Measurements from ENCODE around the gene SULT4A1.

SULT4A1 gene

GRCh38 chr22:43814264-43814663 lies 48.0 kb downstream of the SULT4A1 start:
- in situ Hi-C loops (cut with MboI; ENCODE audit: low sequenced_read_pairs) = no loop called here

- in situ Hi-C loops (cut with MboI; ENCODE audit: low sequenced_read_pairs) = no loop called here
Observed at GRCh38 chr22:43812890-43813289, 49.4 kb downstream of the SULT4A1 start.

DNA sequence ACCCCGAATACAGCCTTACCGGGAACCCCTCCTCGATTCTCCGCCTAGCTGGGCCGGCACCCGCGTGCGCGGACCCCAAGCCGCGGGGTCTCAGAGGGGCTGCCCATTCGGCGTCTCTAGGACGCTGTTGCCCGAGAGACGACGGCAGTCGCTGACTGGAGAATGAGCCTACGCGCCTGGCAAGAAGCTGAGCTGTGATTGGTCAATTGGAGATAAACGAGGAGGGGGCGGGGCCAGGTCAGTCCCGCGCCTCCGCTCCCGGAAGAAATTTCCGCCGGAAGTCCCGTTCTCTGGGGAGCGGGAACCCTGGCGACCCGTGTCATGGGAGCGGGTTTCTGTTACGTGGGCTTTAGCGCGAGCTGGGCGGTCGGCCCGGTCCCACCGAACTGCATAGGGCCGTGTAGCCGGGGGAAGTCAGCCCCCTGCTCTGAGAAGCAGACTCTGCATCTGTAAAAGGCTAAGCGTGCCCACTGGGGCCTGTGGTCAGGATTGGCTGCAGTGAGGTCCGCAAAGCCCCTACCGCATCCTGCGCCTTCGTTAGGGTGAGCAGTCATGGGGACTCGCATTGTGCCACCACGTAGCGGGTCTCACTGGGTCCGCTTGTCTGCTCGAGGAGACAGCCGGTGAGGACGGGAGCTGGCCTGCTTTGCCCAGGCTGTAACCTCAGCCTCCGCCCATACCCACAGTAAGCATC lies 50.0 kb downstream of the SULT4A1 start, which contains the start of gene EFCAB6:
TSS of gene EFCAB6 (minus strand) at position 157 of the 694 bp plus-strand sequence. CDS start 29,987 bp downstream, outside the sequence.
- in situ Hi-C loops (cut with MboI; ENCODE audit: low sequenced_read_pairs) = no loop called here

GRCh38 chr22:43811777-43812148 lies 50.5 kb downstream of the SULT4A1 start:
- in situ Hi-C loops (cut with MboI; ENCODE audit: low sequenced_read_pairs) = no loop called here

DNA sequence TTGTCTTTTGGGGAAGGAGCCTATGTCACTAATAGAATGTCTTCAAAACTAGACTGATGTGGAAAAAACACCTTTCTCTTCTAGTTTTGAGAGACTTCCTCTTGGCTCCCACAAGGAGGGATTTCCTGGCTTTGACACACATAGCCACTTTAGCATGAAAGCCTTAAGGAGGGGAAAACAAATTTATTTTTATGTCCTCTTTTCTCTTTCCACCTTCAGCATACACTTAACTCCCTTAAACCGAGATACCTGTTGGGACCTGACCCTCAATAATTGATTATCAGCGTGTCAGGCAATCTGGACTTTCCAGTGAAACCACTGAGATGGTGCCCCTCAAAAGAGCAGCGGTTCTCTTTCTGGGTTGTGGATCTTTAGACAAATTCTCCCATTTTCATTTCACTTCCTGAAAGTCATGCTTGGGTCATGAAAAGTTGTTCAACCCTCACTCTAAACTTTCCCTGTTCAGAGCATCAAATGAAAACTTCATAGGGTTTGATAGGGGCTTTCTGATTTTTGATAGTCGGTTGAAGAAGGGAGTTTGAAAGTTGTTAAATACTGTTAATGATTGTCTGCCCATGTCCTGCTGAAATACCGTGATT lies 59.3 kb downstream of the SULT4A1 start:
- in situ Hi-C loops (cut with MboI; ENCODE audit: low sequenced_read_pairs) = no loop called here

DNA sequence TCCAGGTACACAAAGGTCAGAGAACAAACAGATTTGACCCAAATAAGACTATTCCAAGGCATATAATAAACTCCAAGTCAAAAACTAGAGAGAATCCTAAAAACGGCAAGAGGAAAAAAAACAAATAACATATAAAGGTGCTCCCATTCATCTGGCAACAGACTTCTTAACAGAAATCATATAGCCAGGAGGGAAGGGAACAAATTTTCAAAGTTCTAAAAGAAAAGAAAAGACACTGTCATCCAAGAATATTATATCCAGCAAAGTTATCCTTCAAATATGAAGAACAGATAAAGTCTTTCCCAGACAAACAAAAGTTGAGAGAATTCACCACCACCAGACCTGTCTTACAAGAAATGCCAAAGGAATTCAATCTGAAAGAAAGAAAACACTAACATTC lies 61.3 kb downstream of the SULT4A1 start:
- in situ Hi-C loops (cut with MboI; ENCODE audit: low sequenced_read_pairs) = no loop called here

DNA sequence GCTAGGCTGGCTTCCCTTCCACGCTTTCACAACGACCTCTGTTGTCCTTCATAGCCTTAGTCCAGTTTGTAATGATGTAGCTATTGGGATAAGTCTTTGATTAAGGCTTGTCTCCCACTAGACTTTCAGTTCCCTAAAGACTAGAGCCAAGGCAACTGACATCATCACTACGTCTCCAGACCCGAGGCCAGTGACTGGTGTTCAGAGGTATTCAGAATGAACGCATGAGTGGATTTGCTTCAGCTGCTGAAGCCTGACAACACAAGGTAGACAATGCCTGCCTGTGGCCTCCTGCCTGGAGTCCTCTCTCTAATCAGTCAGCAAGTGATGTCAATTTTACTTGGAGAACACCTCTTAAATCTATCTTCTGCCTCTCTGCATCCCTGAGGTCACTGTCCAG lies 63.8 kb downstream of the SULT4A1 start:
- in situ Hi-C loops (cut with MboI; ENCODE audit: low sequenced_read_pairs) = no loop called here

DNA sequence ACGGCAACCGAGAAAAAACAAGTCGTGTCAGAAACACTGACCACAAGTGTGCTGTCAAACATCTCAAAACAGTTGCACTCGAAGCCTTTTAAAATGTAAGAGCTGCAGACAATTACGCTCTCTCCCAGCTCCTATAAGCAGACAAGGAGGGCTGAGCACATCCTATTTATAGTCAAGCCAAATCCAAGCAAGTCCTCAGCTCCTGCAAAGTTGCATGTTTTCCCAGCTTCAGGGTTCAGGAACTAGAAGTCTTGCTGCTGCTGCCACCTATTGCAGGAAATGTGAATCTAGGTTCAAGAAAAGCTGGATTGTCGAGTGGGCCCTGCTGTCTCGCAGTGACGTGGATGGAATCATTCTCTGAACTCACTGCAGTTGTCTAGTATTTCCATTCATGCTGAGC lies 65.7 kb downstream of the SULT4A1 start:
- in situ Hi-C loops (cut with MboI; ENCODE audit: low sequenced_read_pairs) = no loop called here

DNA sequence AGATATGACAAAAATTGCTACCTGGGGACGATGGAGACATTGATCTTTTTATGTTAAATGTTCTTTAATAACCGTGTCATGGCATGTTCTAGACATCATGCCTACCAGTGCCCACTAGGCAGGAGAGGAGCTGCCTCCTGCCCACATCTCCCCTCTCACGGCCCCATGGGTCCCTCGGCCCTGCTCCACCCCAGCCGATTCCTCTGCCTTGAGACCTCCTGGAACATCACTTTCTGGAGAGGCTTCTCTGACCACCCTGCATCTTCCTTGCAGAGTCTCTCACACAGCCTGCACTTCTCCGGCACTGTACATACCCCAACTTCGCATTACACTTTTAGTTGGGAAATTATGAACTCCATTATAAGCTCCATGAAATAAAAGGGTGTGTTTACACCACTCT lies 67.0 kb downstream of the SULT4A1 start:
- in situ Hi-C loops (cut with MboI; ENCODE audit: low sequenced_read_pairs) = no loop called here

GRCh38 chr22:43792905-43793304 lies 69.4 kb downstream of the SULT4A1 start:
- in situ Hi-C loops (cut with MboI; ENCODE audit: low sequenced_read_pairs) = no loop called here

DNA sequence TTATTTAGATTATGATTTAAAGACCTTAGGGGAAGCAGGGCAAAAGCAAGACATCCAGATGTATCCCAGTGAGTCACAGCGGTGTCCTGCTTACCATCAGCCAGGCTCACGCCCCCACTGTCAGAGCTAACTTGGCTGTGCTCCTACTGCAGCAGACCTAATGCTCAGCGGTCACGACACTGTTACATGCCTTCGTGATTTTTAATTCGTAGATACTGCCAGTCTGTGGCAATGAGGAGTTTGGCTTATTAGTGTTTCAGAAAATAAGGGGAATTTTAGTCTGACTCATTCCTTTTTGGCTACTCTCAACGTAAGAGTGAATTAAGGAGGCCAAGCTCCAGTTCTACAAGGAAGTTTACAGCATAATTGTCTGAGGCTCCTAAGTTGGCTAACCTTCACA lies 72.9 kb downstream of the SULT4A1 start:
- in situ Hi-C loops (cut with MboI; ENCODE audit: low sequenced_read_pairs) = no loop called here

- in situ Hi-C loops (cut with MboI; ENCODE audit: low sequenced_read_pairs) = no loop called here
Observed at GRCh38 chr22:43783777-43784176, 78.5 kb downstream of the SULT4A1 start.

- in situ Hi-C loops (cut with MboI; ENCODE audit: low sequenced_read_pairs) = no loop called here
Observed at GRCh38 chr22:43782448-43782847, 79.9 kb downstream of the SULT4A1 start.

DNA sequence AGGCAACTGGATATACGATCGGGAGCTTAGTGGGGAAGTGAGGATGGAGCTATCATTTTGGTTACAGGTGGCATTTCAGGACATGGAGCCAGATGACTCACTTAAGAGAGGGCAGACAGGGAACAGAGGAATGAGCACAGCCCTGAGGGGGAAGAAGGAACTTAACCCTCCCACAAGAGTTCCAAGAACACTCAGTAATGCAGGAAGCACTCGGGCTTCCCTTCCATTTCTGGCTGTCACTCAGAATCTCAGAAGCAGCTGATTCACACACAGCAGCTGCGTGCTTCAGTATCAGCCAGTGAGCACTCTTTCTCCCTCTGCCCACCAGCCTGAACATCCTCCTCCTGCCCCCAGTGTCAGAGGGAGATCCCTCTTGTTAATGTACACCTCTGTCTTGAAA lies 85.0 kb downstream of the SULT4A1 start:
- in situ Hi-C loops (cut with MboI; ENCODE audit: low sequenced_read_pairs) = no loop called here

- in situ Hi-C loops (cut with MboI; ENCODE audit: low sequenced_read_pairs) = no loop called here
Observed at GRCh38 chr22:43776081-43776670, 86.1 kb downstream of the SULT4A1 start.
